NCI-H187 treated with DMSO at 0.1 percent for 48 hours (cell line): ENCODE data around the gene ACTN3.
"Not testable (repeated sequence)": the region's sequence is repeated elsewhere in the genome, so short reads cannot be mapped to it uniquely, and the experiment has no call there.

ENCODE experiments used
- DNase-seq: peaks from one replicate; lab custom pipeline; 2025; lab: John Stamatoyannopoulos, UW

ACTN3 gene

DNA sequence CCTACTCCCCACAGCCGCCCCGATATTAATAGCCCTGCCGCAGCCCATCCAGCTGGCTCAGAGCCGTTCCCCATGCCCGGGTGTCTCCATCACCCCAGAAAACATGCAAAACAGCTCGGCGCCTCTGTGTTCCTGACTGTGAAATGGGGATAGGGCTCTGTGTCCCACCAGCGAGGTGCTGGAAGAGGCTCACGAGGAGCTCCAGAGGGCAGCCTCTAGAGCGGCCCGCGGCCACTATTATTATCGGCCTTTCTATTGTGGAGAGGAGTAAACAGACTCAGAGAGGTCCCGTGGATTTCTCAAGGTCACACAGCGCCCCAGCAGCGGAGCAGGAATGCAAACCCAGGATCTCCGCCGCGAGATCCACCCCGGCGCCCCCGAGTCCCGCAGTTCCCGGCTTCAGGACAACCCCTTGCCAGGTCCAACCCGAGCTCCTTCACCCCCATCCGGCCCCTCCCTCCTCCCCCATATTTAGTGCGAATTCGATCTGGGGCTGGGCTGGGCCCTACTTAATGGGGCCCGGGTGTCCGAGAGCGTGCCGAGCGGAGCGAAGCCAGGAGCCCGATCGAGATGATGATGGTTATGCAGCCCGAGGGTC lies at the start of gene ACTN3:
TSS of gene ACTN3 (plus strand) at position 536 of the 598 bp plus-strand sequence. CDS start at position 571, 35 bp downstream.
- DNase-seq = no peak

- DNase-seq = no peak
Observed at GRCh38 chr11:66497206-66497605, 49.5 kb upstream of the ACTN3 start.

- DNase-seq = no peak
Observed at GRCh38 chr11:66498506-66498905, 48.2 kb upstream of the ACTN3 start.

DNA sequence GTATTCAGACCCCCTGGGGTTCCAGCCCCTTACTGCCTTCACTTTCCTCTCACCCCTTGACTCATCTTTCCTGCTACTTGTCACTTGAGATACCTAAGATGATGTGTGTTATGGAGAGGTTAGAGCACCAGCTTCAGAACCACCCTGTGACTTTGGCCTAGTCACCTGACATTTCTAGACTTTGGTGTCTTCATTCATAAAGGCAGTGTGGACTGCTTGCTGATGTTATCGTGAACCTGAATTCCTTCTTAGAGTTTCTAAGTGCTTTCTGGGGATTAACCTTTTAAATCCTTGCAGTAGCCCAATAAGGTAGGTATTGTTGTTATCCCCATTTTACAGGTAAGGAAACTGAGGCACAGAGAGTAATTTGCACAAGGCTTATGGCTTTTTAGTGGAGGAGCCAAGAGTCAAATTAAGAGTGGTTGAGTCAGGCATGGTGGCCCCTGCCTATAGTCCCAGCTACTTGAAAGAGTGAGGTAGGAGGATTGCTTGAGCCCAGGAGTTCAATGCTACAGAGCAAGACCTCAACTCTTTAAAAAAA lies 41.4 kb upstream of the ACTN3 start:
- no peak for DNase-seq

DNA sequence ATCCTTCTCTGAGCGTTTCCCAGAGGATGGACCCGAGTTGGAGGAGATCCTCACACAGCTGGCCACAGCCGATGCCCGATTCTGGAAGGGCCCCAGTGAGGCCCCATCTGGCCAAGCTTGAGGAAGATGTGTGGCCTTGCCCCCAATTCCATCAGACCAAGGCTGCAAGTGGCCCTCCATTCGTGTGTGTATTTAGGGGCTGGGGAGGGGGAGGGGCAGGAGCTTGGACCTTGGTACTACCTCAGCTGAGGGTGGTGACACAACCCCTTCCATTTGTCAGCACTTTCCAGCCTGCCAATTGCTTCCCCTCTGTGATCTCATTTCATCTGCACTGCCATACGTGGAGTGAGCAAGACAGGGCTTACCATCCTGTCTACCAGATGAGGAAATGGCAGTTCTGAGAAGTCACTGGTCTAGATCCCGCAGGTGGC lies 37.6 kb upstream of the ACTN3 start:
- DNase-seq = no peak

GRCh38 chr11:66510271-66510989 lies 36.3 kb upstream of the ACTN3 start, which contains the start of gene BBS1:
BBS1 (plus strand) TSS chr11:66510635; CDS start chr11:66510660, 25 bp downstream.
- DNase-seq = no peak

GRCh38 chr11:66510990-66511339 lies 35.7 kb upstream of the ACTN3 start:
- DNase-seq = no peak

- no peak for DNase-seq
Observed at GRCh38 chr11:66523611-66524010, 23.1 kb upstream of the ACTN3 start.

DNA sequence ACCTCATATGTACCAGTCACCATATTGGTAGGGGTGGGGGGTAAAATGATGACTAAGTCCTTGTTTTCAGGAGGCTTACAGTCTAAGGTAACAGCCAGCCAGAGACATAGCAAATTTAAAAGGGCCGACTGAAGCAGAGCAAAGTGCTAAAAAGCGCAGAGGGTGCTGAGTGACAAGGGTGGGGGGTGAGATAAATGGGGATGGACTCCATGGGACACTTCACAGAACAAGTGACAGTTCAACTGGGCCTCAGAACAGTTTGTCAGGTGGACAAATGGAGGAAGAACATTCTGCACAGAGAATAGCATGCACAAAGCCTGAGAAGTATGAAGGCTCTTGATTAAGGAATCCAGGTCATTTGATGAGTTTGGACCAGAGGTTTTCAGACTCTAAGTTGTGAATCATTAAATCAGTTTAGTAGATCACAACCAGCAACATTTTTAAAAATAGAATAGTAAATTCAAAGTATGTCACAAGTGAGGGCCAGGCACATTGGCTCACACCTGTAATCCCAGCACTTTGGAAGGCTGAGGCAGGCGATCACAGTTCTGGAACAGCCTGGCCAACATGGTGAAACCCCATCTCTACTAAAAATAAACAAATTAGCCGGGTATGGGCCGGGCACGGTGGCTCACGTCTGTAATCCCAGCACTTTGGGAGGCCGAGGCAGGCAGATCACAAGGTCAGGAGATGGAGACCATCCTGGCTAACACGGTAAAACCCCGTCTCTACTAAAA lies 22.2 kb upstream of the ACTN3 start:
- DNase-seq = no peak

DNA sequence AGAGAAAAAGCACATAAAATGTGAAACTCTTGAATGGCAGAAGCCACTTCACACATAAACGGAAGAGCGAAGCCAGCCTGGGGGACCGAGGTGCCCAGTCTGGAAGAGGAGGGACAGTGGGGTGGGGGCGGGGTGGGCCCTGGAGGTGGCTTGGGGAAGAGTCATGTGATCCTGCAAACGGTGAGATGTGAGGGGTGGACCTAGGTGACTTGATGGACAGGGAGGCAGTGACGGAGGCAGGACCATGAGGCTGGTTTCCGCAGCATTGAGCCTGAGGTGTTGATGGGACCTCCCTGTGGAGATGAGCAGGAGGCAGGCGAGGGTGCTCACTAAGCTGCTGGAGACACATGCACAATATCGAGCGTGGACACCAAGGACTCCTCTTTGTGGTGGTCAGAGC lies 17.6 kb upstream of the ACTN3 start:
- DNase-seq = no peak

- no peak for DNase-seq
Observed at GRCh38 chr11:66529655-66530054, 17.0 kb upstream of the ACTN3 start.

DNA sequence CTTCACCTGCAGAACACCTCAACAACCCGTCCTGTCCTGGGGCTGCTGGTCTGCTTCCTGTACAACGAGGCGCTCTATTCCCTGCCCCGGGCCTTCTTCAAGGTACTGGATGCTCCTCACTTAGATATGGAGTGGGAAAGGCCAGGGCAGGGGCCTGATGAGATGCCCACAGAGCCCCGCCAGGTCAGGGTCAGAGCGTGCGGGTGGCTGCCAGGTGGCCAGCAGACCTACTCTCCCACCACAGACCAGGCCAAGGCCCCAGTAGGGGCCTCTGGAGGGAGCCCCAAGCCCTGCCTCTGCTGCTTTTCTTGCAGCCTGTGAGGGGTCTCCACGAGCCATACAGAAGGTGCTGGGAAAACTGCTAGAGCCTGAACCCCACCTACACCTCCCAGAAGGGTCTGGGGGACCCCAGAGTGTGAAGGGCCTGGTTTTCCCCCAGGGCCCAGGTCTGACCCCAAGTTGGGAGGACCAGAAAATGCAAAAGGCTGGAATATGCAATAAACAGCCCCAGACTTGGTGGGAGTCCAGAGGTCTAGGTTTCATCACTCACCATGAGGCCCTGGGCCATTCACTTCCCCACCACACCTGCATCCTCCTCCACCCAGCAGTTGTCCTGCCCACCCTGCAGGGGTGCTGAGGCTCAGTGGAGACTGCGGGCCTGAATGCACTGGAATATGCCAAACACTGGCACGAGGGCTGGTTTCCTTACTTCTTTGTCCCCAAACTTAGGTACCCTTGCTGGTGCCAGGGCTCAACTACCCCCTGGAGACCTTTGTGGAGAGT lies 15.6 kb upstream of the ACTN3 start:
- no peak for DNase-seq

GRCh38 chr11:66531841-66532240 lies 14.9 kb upstream of the ACTN3 start:
- DNase-seq = no peak

- no peak for DNase-seq
Observed at GRCh38 chr11:66532784-66533183, 13.9 kb upstream of the ACTN3 start.

- no peak for DNase-seq
Observed at GRCh38 chr11:66539170-66539869, 7.4 kb upstream of the ACTN3 start.

DNA sequence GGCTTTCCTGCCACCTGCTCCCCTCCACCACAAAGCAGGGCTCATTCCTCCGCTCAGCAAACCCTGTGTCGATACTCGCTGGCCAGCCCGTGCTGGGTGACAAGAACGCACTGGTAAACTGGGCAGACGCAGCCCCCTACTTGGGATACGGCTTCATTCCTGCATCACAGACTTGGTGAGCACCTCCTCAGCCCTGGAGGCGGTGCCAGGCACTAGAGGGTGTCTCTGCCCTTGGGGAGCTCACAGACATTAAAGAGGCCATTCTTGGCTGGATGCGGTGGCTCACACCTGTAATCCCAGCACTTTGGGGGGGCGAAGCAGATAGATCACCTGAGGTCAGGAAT lies 6.9 kb upstream of the ACTN3 start:
- no peak for DNase-seq

DNA sequence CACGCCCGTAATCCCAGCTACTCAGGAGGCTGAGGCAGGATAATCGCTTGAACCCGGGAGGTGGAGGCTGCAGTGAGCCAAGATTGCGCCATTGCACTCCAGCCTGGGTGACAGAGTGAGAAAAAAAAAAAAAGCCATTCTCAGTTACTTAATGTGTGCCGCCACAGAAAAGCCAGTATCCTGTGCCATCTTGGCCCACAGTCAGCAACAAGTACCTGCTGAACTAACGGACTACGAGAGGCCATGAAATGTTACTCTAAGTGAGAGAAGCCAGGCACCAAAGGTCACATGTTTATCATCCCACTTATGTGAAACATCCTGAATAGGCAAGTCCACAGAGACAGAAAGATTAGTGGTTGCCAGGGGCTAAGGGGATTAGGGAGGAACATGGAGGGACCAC lies 6.1 kb upstream of the ACTN3 start:
- DNase-seq = not testable (repeated sequence)

DNA sequence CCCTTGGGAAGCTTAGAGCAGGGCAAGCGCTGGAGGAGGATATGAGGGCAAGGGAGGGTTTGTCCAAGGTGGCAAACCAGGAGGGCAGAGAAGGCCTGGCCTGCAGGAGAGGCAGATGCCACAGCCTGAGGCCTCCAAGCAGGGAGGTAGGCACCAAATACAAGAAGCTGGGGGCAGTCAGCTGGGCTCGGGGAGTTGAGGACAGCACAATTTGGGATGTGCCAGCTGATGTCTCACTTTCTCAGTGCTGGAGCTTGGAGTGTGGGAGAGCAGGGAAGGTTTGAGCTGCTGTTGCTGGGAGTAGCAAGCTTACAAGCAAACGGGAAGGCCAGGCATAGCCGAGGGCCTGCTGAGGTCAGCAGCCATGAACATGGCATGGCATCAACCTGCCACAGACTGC lies 4.8 kb upstream of the ACTN3 start:
- DNase-seq = no peak

DNA sequence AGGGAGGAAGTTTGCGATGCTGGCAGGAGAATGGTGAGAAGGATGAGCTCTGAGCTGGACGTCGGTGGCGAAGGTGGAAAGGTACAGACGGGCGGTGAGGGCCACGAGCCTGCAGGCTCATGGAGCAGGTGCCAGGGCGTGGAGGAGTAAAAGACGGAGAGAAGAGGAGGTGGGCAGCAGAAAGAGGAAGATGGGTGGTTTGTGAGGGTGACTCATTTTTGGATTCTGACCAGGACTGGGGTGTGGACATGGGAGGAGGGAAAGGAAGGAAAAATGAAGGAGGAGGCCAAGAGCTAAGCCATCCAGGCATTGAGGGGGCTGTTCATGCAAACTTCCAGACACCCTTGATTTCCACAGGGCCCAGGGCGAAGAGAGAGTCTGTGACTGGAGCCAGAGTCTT lies 4.3 kb upstream of the ACTN3 start:
- DNase-seq = no peak

DNA sequence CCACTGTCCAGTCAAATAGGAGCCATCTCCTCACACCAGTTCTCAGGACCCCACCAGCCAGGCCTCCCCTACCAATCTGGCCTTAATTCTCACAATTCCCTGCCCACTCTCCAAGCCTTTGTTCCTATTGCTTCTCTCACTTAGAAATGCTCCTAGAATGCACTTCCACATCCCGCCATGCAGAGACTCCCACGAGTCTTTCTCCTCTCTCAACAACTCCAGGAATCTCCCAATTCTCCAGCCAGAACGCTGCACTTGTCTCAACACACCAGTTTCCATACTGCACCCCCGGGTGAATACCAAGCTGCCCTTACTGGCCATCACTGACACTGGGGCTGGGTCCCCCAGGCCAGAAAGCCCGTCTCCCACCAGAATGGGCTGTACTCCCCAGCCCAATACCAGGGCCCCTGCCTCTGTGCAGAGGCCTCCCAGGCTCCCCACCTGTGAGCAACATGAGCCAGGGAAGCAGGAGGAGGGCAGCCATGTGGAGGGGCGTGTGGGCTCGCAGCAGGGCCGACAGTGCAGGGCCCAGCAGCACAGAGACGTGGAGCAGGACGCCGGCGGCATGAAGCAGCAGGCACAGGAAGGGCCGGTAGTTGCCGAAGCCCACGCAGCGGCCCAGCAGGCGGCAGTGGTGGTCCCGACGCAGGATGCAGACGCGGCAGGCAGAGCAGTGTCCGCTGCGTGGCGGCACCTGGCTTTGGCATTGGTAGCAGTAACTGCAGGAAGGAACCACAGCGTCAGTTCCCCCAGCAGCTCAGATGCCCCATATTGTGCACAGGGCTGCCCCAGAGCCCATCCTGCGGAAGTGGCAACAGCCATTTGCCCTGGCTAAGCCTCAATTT lies 3.2 kb upstream of the ACTN3 start:
- no peak for DNase-seq

DNA sequence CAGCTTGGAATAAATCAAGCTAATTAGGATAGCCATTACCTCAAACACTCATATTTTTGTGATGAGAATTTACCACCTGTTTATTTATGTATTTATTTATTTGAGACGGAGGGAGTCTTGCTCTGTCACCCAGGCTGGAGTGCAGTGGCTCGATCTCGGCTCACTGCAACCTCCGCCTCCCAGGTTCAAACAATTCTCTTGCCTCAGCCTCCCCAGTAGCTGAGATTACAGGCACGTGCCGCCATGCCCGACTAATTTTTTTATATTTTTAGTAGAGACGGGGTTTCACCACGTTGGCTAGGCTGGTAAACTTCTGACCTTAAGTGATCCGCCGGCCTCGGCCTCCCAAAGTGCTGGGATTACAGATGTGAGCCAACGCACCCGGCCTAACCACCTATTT lies 1.8 kb upstream of the ACTN3 start:
- DNase-seq = not testable (repeated sequence)
